HFF-Myc (cell line): ENCODE results near the gene SRRM1.

ENCODE experiments used
- DNase-seq: peaks from one replicate; pipeline ENCODE4 v3.0.0-alpha.2; 2011; ENCODE audit warnings: low read depth; ENCODE audit errors: extremely low read depth
- H3K4me3 ChIP-seq: replicated peaks from 2 replicates; pipeline ENCODE4 v1.5.1; 2011; ENCODE audit warnings: low read depth, mild to moderate bottlenecking, control low read depth, low read length
- CTCF ChIP-seq: IDR thresholded peaks from 2 replicates; pipeline ENCODE4 v1.5.1; 2012; ENCODE audit warnings: mild to moderate bottlenecking, low read depth, low read length, control low read depth; ENCODE audit errors: missing control alignments

SRRM1 gene

GRCh38 chr1:24709791-24710441 is 66.8 kb downstream of the SRRM1 start:
- no peak for DNase-seq
- TF ChIP-seq CTCF, result no peak
- H3K4me3 ChIP-seq, result no peak overlapping the region

GRCh38 chr1:24711329-24711728 is 68.2 kb downstream of the SRRM1 start:
- no peak for TF ChIP-seq CTCF
- DNase-seq, result no peak
- H3K4me3 ChIP-seq, result no peak overlapping the region

GRCh38 chr1:24713176-24713575 is 70.1 kb downstream of the SRRM1 start:
- no peak for DNase-seq
- H3K4me3 ChIP-seq, result no peak overlapping the region
- TF ChIP-seq CTCF, result no peak

GRCh38 chr1:24713736-24714135 is 70.6 kb downstream of the SRRM1 start:
- TF ChIP-seq CTCF, result no peak
- H3K4me3 ChIP-seq, result no peak overlapping the region
- no peak for DNase-seq

- no peak overlapping the region for H3K4me3 ChIP-seq
- no peak for DNase-seq
- TF ChIP-seq CTCF, result no peak
Observed at GRCh38 chr1:24714859-24715520, 71.9 kb downstream of the SRRM1 start.

- no peak for TF ChIP-seq CTCF
- no peak overlapping the region for H3K4me3 ChIP-seq
- no peak for DNase-seq
Observed at GRCh38 chr1:24715658-24716057, 72.6 kb downstream of the SRRM1 start.
